Measurements from ENCODE around the gene MSH4.
"Not testable (repeated sequence)": the region's sequence is repeated elsewhere in the genome, so short reads cannot be mapped to it uniquely, and the experiment has no call there.

The MSH4 gene

GRCh38 chr1:75937034-75937433 is 140.4 kb downstream of the MSH4 start:
- no peak for DNase-seq (ENCODE audit: low spot score)

GRCh38 chr1:75943037-75943436 is 146.4 kb downstream of the MSH4 start:
- DNase-seq (ENCODE audit: low spot score): not testable (repeated sequence)

DNA sequence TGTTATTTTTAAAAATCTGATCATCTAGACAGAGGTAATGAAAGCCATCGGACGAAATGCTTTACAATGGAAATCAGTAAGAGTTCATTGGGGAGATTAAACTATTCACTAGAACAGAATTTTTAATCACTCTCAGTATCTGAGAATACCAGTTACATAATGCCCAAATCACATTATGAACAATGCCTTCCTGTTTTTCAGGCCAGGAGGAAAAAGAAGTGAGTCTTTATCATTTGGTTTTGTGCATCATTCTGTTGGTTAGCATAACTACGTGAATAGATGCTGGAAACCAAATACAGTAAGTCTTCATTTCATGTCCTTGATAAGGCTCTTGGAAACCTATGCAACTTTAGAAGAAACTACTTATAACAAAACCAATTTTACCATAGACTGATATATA is 153.5 kb downstream of the MSH4 start:
- DNase-seq (ENCODE audit: low spot score): no peak

DNA sequence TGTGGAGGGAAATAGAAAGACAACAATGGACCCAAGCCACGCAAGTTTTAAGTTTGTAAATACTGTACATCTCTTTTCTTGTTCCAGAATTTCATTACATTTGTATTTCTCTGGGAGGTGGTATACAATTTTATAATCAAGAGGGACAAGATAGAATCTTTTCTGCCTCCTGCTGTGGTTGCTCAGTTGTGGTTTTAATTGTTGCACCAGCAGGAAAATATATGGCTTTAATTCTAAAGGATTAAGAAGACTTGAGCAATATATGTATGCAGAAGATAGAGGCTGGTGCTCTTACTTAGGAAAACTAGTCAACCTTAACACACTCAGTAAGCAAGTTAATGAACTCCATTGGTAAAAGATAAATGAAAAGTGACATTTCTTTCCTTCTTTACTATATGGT is 155.3 kb downstream of the MSH4 start:
- no peak for DNase-seq (ENCODE audit: low spot score)

GRCh38 chr1:75953461-75953860 is 156.8 kb downstream of the MSH4 start:
- DNase-seq (ENCODE audit: low spot score): no peak

DNA sequence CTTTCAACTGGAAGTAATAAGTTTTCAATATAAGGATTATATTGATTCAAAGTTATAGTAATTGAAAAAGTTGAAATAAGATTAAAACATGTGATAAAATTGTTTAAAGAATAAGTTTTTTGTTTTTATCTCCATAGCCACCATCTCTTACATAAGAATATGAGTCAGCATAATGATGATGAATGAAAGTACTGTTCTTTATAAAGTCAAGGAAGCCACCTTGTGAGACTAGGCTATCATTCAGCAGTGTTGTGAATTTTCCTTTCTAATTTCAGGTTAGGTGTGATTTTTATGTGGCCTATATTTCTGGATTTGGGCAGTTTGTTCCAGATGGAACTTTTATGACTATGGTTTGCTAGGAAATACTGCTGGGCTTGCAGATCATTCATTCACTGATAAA is 157.9 kb downstream of the MSH4 start:
- DNase-seq (ENCODE audit: low spot score): peak; percentile 31

Data from RKO (cell line).